Kidney capillary endothelial cell (primary cell): ENCODE measurements around the gene SEC22C.

ENCODE experiments used
- DNase-seq: peaks from one replicate; pipeline ENCODE4 v3.0.0-alpha.2; 2018; ENCODE audit warnings: low spot score

The SEC22C gene

GRCh38 chr3:42535981-42536784 is 45.6 kb downstream of the SEC22C start:
- DNase-seq = peak; percentile 29

GRCh38 chr3:42533161-42533897 is 48.4 kb downstream of the SEC22C start:
- DNase-seq = no peak

- no peak for DNase-seq
Measured at GRCh38 chr3:42532229-42532628, 49.5 kb downstream of the SEC22C start.

- DNase-seq = no peak
Measured at GRCh38 chr3:42531470-42531869, 50.3 kb downstream of the SEC22C start.

GRCh38 chr3:42530073-42530472 is 51.7 kb downstream of the SEC22C start:
- DNase-seq = no peak

GRCh38 chr3:42529468-42529867 is 52.3 kb downstream of the SEC22C start:
- DNase-seq = no peak

- DNase-seq = no peak
Measured at GRCh38 chr3:42527368-42527917, 54.3 kb downstream of the SEC22C start.

GRCh38 chr3:42526616-42527367 is 55.0 kb downstream of the SEC22C start:
- DNase-seq = no peak

GRCh38 chr3:42525736-42526345 is 55.9 kb downstream of the SEC22C start:
- no peak for DNase-seq

GRCh38 chr3:42525212-42525611 is 56.6 kb downstream of the SEC22C start:
- DNase-seq = no peak

GRCh38 chr3:42524751-42525150 is 57.0 kb downstream of the SEC22C start:
- DNase-seq = no peak

- DNase-seq = no peak
Measured at GRCh38 chr3:42520906-42521305, 60.9 kb downstream of the SEC22C start.

GRCh38 chr3:42520336-42520735 is 61.4 kb downstream of the SEC22C start:
- DNase-seq = no peak

- DNase-seq = no peak
Measured at GRCh38 chr3:42519568-42519962, 62.2 kb downstream of the SEC22C start.

GRCh38 chr3:42518800-42519567 is 62.8 kb downstream of the SEC22C start:
- no peak for DNase-seq

- DNase-seq = no peak
Measured at GRCh38 chr3:42517117-42517516, 64.7 kb downstream of the SEC22C start.

- DNase-seq = no peak
Measured at GRCh38 chr3:42516443-42516842, 65.3 kb downstream of the SEC22C start.

GRCh38 chr3:42515976-42516375 is 65.8 kb downstream of the SEC22C start:
- no peak for DNase-seq

GRCh38 chr3:42515391-42515916 is 66.3 kb downstream of the SEC22C start:
- no peak for DNase-seq

- no peak for DNase-seq
Measured at GRCh38 chr3:42514876-42515275, 66.9 kb downstream of the SEC22C start.

- no peak for DNase-seq
Measured at GRCh38 chr3:42513521-42513920, 68.2 kb downstream of the SEC22C start.
